Left lobe of liver (tissue), 2 donors: Measurements from ENCODE around the gene ST6GAL2. TPM values are rescaled to one million over a fixed set of nuclear protein-coding genes. Genes with fewer than 3 reads are reported as not detected.

Source experiments
- ATAC-seq: fragments of 200-7000 bp; cut with Tn5 transposase; one replicate; pipeline ENCODE4 v1.9.1; 2020; ENCODE audit warnings: mild to moderate bottlenecking, moderate library complexity
- DNase-seq: peaks from one replicate; pipeline ENCODE4 v3.0.0-alpha.2; 2020; ENCODE audit warnings: low spot score
- total RNA-seq: library from RNA; stranded (reverse); gene quantifications from one replicate; pipeline ENCODE4 v1.2.1, GENCODE V29; 2021
- donor health status: DM: no; HTN: no; CAD: no; lungs with moderate emphysema.
- donor health status: DM: no; HTN: yes; CAD: no.

The ST6GAL2 gene
- total RNA-seq, 1 donor from 2014 or later = 0.81 TPM

GRCh38 chr2:106830191-106830590 is 55.8 kb downstream of the ST6GAL2 start:
- no peak for DNase-seq
- no peak for ATAC-seq

- ATAC-seq (no peak), DNase-seq (no peak)
Observed at GRCh38 chr2:106828119-106828518, 57.8 kb downstream of the ST6GAL2 start.

- no peak for ATAC-seq
- no peak for DNase-seq
Observed at GRCh38 chr2:106827158-106827557, 58.8 kb downstream of the ST6GAL2 start.

DNA sequence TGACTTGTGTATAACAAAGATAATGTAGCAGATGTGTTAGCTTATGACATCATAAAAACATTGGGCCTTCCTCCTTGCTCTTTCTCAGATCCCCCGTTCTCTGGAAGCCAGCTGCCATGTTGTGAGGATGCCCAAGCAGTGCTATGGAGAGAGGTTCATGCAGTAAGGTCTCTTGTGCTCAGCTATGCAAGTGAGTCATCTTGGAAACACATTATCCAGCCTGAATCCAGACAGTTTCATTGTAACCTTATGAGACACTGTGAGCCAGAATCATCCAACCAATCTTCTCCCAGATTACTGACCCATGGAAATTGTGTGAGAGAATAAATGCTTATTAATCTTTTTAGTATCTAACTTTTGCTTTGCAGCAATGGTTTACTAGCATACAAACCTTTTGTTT is 60.8 kb downstream of the ST6GAL2 start:
- ATAC-seq (no peak), DNase-seq (no peak)

GRCh38 chr2:106816974-106817373 is 69.0 kb downstream of the ST6GAL2 start:
- DNase-seq = peak; percentile 71

DNA sequence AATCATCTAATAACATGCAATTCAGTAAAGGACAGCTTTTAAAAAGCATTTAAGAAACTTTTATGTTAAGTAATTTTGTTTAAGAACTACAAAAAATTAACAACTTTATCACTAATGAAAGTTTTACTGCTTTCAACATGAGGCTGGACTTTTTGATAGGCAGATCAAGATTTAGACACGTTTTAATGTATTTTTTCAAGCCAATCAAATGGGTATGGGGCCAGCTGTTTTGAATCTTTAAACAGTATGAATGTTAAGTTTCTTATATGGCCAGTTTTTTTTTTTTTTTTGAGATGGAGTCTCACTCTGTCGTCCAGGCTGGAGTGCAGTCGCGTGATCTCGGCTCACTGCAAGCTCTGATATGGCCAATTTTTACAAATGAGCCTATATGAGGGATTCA is 73.1 kb downstream of the ST6GAL2 start:
- DNase-seq (no peak), ATAC-seq (no peak)

More at GRCh38 chr2:106816974-106817373, 69.0 kb downstream of the ST6GAL2 start:
- peak; percentile 96 for ATAC-seq

- peak; percentile 19 for ATAC-seq
- no peak for DNase-seq
Observed at GRCh38 chr2:106812383-106812782, 73.6 kb downstream of the ST6GAL2 start.

DNA sequence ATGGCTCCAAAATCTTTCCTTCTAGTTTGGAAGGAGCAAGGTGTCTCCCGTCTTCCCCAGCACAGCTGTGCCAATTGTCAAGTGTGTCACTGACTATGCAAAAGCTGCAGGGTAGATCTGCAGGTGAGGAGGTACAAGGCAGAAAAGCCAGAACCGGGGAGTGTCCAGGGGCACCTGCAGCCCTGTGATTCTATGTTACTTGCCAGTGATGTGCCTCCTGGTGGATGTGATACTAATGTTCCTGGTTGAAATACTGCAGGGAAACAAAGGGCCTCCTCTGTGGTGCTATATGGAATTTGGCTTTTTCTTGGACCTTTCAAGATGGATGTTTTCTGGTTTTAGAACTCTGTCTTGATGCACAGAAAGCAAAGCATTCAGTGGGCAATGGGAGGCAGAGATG is 80.3 kb downstream of the ST6GAL2 start:
- DNase-seq = no peak
- ATAC-seq = no peak

- DNase-seq (no peak), ATAC-seq (no peak)
Observed at GRCh38 chr2:106804161-106804560, 81.8 kb downstream of the ST6GAL2 start.

DNA sequence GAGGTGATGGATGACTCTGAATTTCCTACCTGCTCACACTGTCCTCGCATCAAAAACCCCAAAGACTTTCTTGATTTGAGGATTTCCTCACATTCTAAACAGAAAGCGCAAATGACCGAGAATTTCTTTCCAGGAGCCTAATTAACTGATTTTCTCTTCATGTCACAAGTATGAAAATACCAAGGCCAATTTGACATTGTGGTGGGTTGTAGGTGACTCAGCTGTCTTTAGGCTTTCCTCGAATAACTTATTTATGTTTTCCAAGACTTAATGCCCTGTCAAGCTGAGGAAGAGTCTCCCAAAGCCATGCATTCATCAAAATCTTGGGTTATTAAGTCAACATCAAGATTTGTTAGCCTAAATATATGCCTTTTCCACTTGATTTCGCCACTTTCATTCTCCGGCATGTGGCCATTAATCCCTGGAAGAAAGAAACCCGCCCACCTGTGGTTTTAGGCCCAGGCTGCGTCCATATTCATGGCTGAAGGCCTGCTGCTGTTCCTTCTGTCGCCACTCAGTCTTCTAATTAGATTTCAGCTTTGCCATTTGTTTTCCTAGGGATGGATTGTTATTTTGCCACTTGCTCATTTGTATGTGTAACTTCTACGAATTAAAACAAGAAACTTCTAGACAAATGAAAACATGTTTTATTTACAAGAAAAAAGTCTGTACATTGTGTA is 84.9 kb downstream of the ST6GAL2 start:
- no peak for ATAC-seq
- no peak for DNase-seq

GRCh38 chr2:106800180-106800579 is 85.8 kb downstream of the ST6GAL2 start:
- no peak for DNase-seq
- ATAC-seq = no peak

- DNase-seq = no peak
- ATAC-seq = no peak
Observed at GRCh38 chr2:106798826-106799552, 87.0 kb downstream of the ST6GAL2 start.

DNA sequence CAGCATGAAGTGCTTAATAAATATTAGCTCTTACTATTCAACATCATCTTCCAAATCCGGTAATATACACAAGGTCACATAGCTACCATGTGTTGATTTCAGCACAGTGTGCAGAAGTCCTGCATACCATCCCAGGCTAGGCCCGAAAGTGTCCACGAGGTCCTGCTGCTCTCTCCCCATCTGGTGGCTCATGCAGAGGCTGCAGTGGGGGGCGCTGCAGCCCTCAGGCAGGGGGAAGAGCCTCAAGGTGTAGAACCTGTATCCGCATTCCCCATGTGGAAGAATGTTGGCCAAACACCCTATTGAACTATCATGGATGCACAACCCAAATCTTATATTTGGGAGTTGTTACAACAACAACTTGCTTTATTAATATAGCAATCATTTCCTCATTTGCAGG is 88.5 kb downstream of the ST6GAL2 start:
- ATAC-seq (no peak), DNase-seq (no peak)

- DNase-seq (no peak), ATAC-seq (no peak)
Observed at GRCh38 chr2:106792671-106793070, 93.3 kb downstream of the ST6GAL2 start.

- DNase-seq = no peak
- ATAC-seq = no peak
Observed at GRCh38 chr2:106789185-106789584, 96.8 kb downstream of the ST6GAL2 start.

DNA sequence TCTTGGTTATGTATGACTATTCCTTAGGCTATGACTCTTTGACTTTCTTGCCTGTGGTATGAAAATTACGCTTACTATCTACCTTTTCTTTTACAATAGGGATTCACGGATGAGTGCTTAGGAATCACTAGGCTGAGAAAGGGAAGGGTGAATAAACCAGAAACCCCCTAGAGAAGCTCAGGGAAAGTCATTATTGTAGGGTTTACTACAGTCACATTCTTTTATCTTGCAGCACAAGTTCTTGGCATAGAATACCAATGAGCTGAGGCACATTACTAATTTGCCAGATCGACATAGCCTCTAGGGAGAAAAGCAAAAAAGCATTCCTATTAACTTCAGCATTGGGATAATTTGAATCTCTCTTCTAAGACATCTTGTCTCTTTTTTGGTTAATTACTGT is 103.3 kb downstream of the ST6GAL2 start:
- ATAC-seq (no peak), DNase-seq (no peak)

DNA sequence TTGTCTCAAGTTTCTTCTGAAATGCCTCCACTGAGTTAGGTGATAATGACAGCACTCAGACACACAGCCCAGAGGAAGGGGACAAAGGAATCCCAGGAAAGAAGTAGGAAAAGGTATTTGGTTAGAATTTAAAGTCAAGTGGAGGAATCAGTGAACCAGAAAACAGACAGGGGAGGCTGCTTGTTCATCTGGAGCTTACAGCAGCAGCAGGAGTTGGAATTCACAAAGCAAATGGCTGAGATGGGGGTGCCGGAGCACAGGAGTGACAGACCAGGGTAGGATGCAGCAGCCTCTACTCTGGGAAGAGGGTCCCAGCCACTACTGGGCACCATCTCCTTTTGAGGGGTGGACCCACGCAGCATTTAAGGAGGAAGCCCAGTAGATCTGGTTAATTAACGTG is 104.8 kb downstream of the ST6GAL2 start:
- ATAC-seq (no peak), DNase-seq (no peak)

DNA sequence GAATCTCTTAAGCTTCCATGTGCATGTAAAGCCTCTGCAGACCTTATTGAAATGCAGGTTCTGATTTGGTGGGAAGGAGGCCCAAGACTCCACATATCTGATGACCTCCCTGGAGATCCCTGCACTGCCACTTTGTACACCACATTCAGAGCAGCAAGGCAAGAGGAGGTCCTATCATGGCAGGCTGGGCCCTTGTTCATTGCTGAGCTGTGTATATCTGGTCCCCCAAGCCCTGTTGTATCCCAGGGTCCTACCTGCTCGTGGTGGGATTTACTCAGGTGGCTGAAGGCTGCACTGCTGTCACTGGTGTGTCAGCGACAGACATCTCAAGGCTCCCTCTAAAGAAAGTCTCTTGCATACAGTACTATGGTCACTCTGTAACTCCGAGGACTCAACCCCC is 114.2 kb downstream of the ST6GAL2 start:
- DNase-seq (no peak), ATAC-seq (no peak)

DNA sequence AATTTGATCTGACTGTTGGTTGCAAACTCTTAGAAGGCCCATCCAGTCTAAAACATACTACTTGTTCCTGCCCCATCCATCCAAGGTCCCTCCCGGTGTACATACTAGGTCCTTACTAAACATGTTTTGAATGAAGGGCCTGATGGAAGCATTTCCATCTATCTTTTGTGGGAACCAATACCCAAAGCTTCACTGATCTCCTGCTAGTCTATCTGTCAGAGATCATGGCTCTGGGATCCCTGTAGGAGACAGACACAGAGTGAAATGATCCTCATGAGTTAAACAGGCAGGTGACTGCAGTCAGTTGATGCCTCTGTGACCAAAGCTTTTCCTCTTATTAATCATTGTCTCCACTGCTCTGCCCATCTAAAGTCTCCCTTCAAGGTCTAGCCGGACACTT is 115.0 kb downstream of the ST6GAL2 start:
- no peak for ATAC-seq
- DNase-seq = no peak

DNA sequence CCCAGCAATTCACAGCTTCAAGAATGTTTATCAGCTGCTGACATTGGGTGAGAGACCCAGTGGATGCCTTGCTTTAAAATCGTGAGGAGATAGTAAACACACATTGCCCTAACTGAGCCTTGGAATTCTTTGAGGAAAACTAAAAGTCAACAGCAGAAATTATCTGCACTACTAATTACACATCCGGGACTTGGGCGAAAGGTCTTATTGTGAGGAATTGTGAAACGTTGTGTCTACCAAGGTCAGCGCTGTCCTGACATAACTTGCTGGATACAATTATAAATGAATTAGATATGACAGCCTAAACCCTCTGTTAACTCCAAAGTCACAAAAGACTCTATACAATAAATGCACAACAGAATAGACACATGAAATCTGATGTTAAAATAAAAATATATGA is 121.4 kb downstream of the ST6GAL2 start:
- no peak for DNase-seq
- ATAC-seq = no peak

DNA sequence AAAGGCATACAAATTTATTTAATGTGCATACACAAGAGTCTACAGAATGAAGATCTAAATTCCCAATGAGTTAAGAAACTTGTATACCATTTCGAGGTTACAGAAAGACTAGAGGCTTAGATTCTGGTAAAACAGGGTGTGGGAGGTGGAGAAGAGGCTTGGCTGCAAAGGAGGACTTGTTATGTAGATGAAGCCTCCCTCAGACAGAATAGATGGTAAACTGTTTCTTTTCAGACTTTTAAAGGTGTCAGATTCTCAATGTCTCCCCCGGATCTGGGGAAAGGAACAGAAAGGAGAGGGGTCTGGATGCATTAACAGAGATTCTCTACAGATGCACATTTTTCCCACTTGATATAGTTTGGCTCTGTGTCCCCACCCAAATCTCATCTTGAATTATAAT is 126.0 kb downstream of the ST6GAL2 start:
- ATAC-seq (no peak), DNase-seq (no peak)

DNA sequence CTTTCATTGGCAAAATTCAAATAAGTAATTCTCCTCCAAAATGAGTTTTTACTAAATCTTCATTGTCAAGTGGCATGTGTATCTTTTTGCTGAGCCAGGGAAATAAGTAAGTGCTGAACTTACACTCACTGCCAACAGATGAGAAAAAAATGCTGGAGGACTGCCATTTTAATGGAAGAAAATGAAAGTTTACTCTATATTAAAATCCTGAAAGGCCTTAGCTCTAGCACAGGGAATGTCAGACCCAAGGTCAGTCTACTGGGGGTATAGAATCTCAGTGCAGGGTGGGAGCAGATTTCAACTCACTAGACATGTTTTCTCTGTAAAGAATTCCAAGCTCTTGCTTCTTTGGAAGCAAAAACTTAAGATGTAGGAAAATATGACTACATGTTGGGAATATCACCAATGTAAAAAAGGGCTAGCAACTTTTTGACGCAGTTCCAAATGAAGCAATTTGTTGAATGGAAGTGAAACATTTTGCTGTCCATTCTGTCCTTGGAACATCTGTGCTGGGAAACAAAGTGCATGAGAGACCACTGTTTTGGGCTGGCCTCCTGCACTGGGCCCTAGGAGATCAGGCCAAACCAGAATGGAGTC is 127.0 kb downstream of the ST6GAL2 start:
- DNase-seq (no peak), ATAC-seq (no peak)
